HepG2 (cell line): ENCODE results near the gene MEA1. TPM values are rescaled to one million over a fixed set of nuclear protein-coding genes. Genes with fewer than 3 reads are reported as not detected.

Experiments
- ASH2L ChIP-seq: fragments of 300-600, 200-600 bp; sonication (generic); IDR thresholded peaks from 2 replicates; pipeline ENCODE4 v1.7.0; 2017; ENCODE audit warnings: low read depth, mild to moderate bottlenecking, moderate library complexity, mixed read lengths, low read length; ENCODE audit not compliant: insufficient read length
- HMGXB4 ChIP-seq, 2 experiments: sonication (generic) in 1 of 2; formaldehyde crosslinking in 1 of 2; IDR thresholded peaks; 2 replicates each; pipeline versions ENCODE4 v1.4.0 to v1.6.1; 2018 to 2020; ENCODE audit warnings: missing genetic modification reagents in 2 of 2, borderline replicate concordance in 1 of 2, low read depth in 1 of 2, mild to moderate bottlenecking in 1 of 2, missing biosample characterization in 1 of 2
- HNF4G ChIP-seq, 2 experiments: sonication (generic) in 1 of 2; formaldehyde crosslinking in 1 of 2; IDR thresholded peaks; 2 replicates each; pipeline versions ENCODE4 v1.4.0 to v1.6.1; 2011 to 2020; ENCODE audit warnings: borderline replicate concordance in 2 of 2, low read depth in 2 of 2, mild to moderate bottlenecking in 2 of 2, low read length in 1 of 2, missing genetic modification reagents in 1 of 2, moderate library complexity in 1 of 2
- HNRNPL ChIP-seq: fragments of 200-400 bp; formaldehyde crosslinking; IDR thresholded peaks from 2 replicates; pipeline ENCODE4 v1.6.1; 2017; ENCODE audit warnings: mild to moderate bottlenecking, low read depth, low read length
- IRF1 ChIP-seq: sonication (generic); formaldehyde crosslinking; IDR thresholded peaks from 2 replicates; pipeline ENCODE4 v1.4.0; 2020; ENCODE audit warnings: low read depth, mild to moderate bottlenecking, missing genetic modification reagents
- KDM4B ChIP-seq: sonication (generic); formaldehyde crosslinking; IDR thresholded peaks from 2 replicates; pipeline ENCODE4 v1.4.0; 2020; ENCODE audit warnings: missing genetic modification reagents
- MEF2D ChIP-seq: sonication (generic); formaldehyde crosslinking; IDR thresholded peaks from 2 replicates; pipeline ENCODE4 v1.5.1; 2020; ENCODE audit warnings: mild to moderate bottlenecking, missing genetic modification reagents
- NR2F6 ChIP-seq, 2 experiments: IDR thresholded peaks; 2 replicates each; pipeline ENCODE4 v1.6.1; 2016; ENCODE audit warnings: antibody characterized with exemption in 1 of 2, mild to moderate bottlenecking in 1 of 2
- SOX13 ChIP-seq, 3 experiments: fragments of 450-650 bp in 1 of 3; sonication (generic) in 1 of 3; formaldehyde crosslinking in 1 of 3; IDR thresholded peaks in 2 of 3; conservative IDR thresholded peaks in 1 of 3; 2 replicates each; pipeline versions ENCODE4 v1.5.0 to v1.6.1; 2016 to 2020; ENCODE audit warnings: antibody characterized with exemption in 1 of 3, mild to moderate bottlenecking in 1 of 3, missing compliant biosample characterization in 1 of 3, missing genetic modification reagents in 1 of 3, moderate library complexity in 1 of 3
- THAP9 ChIP-seq: sonication (generic); formaldehyde crosslinking; IDR thresholded peaks from 2 replicates; pipeline ENCODE4; 2020; ENCODE audit warnings: missing genetic modification reagents, mild to moderate bottlenecking, borderline replicate concordance
- ZHX2 ChIP-seq, 2 experiments: sonication (generic) in 1 of 2; formaldehyde crosslinking in 1 of 2; IDR thresholded peaks; 2 replicates each; pipeline versions ENCODE4 v1.6.1 to v1.9.0; 2014 to 2022; ENCODE audit warnings: antibody characterized with exemption in 1 of 2, borderline replicate concordance in 1 of 2, inconsistent platforms in 1 of 2, low read depth in 1 of 2, missing genetic modification reagents in 1 of 2
- ZKSCAN5 ChIP-seq: sonication (generic); formaldehyde crosslinking; IDR thresholded peaks from 2 replicates; pipeline ENCODE4 v1.5.1; 2020; ENCODE audit warnings: mild to moderate bottlenecking, missing genetic modification reagents
- ZNF367 ChIP-seq: sonication (generic); formaldehyde crosslinking; IDR thresholded peaks from 2 replicates; pipeline ENCODE4 v1.4.0; 2020; ENCODE audit warnings: missing genetic modification reagents, borderline replicate concordance
- polyA plus RNA-seq, 8 experiments: library from polyadenylated mRNA; depleted of rRNA in 3 of 8; stranded (reverse) in 7 of 8; unstranded in 1 of 8; fragments of >200 nt; fragmentation: Illumina TruSeq in 4 of 8; extraction: Trizol in 4 of 8; gene quantifications; 2 replicates each; pipeline versions ENCODE4 v1.2.1 to v1.2.3, GENCODE V29; 2011 to 2016; ENCODE audit warnings: low read depth in 4 of 8, missing spikeins in 1 of 8, mixed read lengths in 1 of 8; ENCODE audit not compliant: insufficient read depth in 1 of 8
- total RNA-seq, 5 experiments: library from RNA; depleted of rRNA; stranded (reverse); fragments of >200 nt; fragmentation: Illumina TruSeq; extraction: Trizol; gene quantifications; 2 replicates each; pipeline ENCODE4 v1.2.3, GENCODE V29; 2016; ENCODE audit warnings: low read depth in 1 of 5

Gene MEA1
- total and polyA plus RNA-seq, 2 of the 13 experiments (the other 11 are each of a cell fraction or from before 2014, with no cell fraction given) = 75.6 to 86.2 TPM

- 0 out of 2 replicates have a peak, but pooled peaks have one; percentile 24 for TF ChIP-seq SOX13 (IDR thresholded peaks at IDR 0.05)
- TF ChIP-seq SOX13 (CRISPR knock-in tag; conservative IDR thresholded peaks at IDR 0.05 in 1 of 2, IDR thresholded peaks at IDR 0.05 in 1 of 2) = peak in 1 of 2 experiments; percentile 62; a peak in 2 of 4 replicates
- no peak for TF ChIP-seq ZNF367 (CRISPR knock-in tag)
- TF ChIP-seq THAP9 (CRISPR knock-in tag) = no peak
- TF ChIP-seq KDM4B (CRISPR knock-in tag) = no peak
- TF ChIP-seq MEF2D = peak; percentile 78
- peak in 1 of 2 experiments; percentile 67; a peak in 3 of 4 replicates for TF ChIP-seq HMGXB4 (CRISPR knock-in tag; IDR thresholded peaks at IDR 0.05; ENCODE audit: borderline replicate concordance in 1 of 2, low read depth in 1 of 2)
- peak; percentile 95 for TF ChIP-seq HNF4G (IDR thresholded peaks at IDR 0.05; ENCODE audit: borderline replicate concordance, low read depth, low read length)
- peak; percentile 96 for TF ChIP-seq HNF4G (CRISPR knock-in tag; IDR thresholded peaks at IDR 0.05; ENCODE audit: borderline replicate concordance, low read depth)
- peak; percentile 24 for TF ChIP-seq ASH2L
- no peak for TF ChIP-seq ZHX2 (IDR thresholded peaks at IDR 0.05; ENCODE audit: low read depth)
- TF ChIP-seq ZHX2 (CRISPR knock-in tag; IDR thresholded peaks at IDR 0.05; ENCODE audit: borderline replicate concordance) = no peak
- no peak; the same call in 1 of the 2 replicates for TF ChIP-seq HNRNPL
- 0 out of 2 replicates have a peak, but pooled peaks have one; percentile 32 for TF ChIP-seq IRF1
- TF ChIP-seq NR2F6 (IDR thresholded peaks at IDR 0.05) = peak; percentile 44
- peak; percentile 80 for TF ChIP-seq NR2F6 (CRISPR knock-in tag; IDR thresholded peaks at IDR 0.05)
- 0 out of 2 replicates have a peak, but pooled peaks have one; percentile 35 for TF ChIP-seq ZKSCAN5 (CRISPR knock-in tag)
Observed at GRCh38 chr6:43060034-43060754, 46.4 kb upstream of the MEA1 start (continued).
